ENCODE measurements around the gene ENGASE. TPM values are rescaled to one million over a fixed set of nuclear protein-coding genes. Genes with fewer than 3 reads are reported as not detected.

ENGASE gene
- total and polyA plus RNA-seq, 2 of the 8 experiments (the other 6 are each of a cell fraction or from before 2014, with no cell fraction given): 9.3 to 36.1 TPM

DNA sequence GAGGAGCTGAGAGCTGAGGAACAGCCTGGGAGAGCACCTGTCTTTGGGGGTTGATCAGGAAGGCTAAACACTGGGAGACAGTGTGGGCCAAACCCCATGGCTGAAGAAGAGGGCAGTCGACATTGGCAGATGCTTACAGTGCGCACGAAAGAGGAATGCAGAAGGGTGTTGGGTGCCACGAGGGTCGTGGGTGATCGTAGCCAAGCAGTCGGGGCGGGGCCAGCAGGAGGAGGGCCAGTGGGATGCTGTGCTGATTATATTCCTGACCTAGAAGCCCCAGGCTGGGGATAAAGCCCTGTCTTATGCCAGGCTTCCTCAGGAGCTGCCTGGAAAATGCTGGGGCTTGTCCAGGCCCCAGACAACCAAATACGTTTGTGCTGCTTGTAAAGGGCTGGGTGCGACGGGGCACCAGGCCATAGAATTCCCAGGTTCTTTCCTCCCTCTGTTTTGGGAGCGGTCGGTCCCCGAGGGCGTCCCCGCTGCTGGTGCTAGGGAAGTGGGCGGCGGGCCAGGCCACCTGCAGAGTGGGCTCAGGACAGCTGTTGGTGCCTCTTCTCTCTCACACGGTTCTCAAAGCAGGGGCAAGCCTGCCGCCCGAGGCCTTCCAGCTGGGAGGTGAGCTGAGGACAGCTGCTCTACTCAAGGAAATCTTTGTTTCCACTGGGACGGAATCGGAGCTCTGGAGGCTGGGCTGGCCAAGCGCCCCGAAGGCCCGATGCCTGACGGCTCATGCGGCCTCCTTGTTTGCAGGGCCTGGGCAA, 40.7 kb upstream of the ENGASE start:
- no peak for DNase-seq (ENCODE audit: low read depth in 1 of 2, low spot score in 2 of 2)
- no peak overlapping the region for H2BK5ac ChIP-seq (ENCODE audit: low read depth, low read length)
- ChIA-PET POLR2A (ENCODE audit: partially characterized antibody) (no interaction called here), CTCF (ENCODE audit: partially characterized antibody) (interaction anchor here (0.7 to 6.8 kb wide), 10 partner anchors 8 to 76 kb away, joined by 3 to 63 read pairs (median 5); no protein-coding TSS in a partner anchor)
- H2BK120ac ChIP-seq (replicated peaks; ENCODE audit: low read depth, low read length): no peak overlapping the region
- H3K4me1 ChIP-seq (replicated peaks in 1 of 4; ENCODE audit: control insufficient read depth in 3 of 4, insufficient read depth in 4 of 4, low read length in 3 of 4): 0 out of 7 replicates have a peak, but pooled peaks cover 0 to 3% (median 0%) of the 10 kb centered on the region in 4 experiments
- H3K4me3 ChIP-seq (ENCODE audit: extremely low read depth in 1 of 4, insufficient read depth in 2 of 4, low read depth in 3 of 4, low read length in 4 of 4): no peak overlapping the region
- H3K4ac ChIP-seq (replicated peaks; ENCODE audit: insufficient read length, low read depth, low read length): no peak overlapping the region
- no peak overlapping the region for H3K27ac ChIP-seq (ENCODE audit: low read depth, low read length)
- no peaks in the 10 kb centered on the region for H3K9me3 ChIP-seq (ENCODE audit: insufficient read depth in 2 of 2, low read depth in 1 of 2, low read length in 1 of 2)
- no peak overlapping the region for H3K23ac ChIP-seq (ENCODE audit: insufficient read length)
- H3K9ac ChIP-seq (replicated peaks in 1 of 4; ENCODE audit: extremely low read depth in 1 of 4, low read depth in 3 of 4, low read length in 3 of 4): no peak overlapping the region
- no peak overlapping the region for H3K4me2 ChIP-seq (ENCODE audit: insufficient read depth in 1 of 2, low read depth in 2 of 2, low read length in 2 of 2)
- H3K14ac ChIP-seq (ENCODE audit: insufficient read length): no peak overlapping the region
- H2AK5ac ChIP-seq (ENCODE audit: low read depth, low read length): no peak overlapping the region
- H3K56ac ChIP-seq (replicated peaks; ENCODE audit: insufficient read length, low read depth, low read length): no peak overlapping the region
- H2AFZ ChIP-seq (ENCODE audit: low read length): no peak overlapping the region
- no peaks in the 10 kb centered on the region for H3K79me1 ChIP-seq (ENCODE audit: low read depth, low read length)
- H3K23me2 ChIP-seq (ENCODE audit: low read depth, low read length): no peaks in the 10 kb centered on the region
- H3K36me3 ChIP-seq (ENCODE audit: control insufficient read depth in 2 of 4, insufficient read depth in 4 of 4, low read length in 3 of 4): no peaks in the 10 kb centered on the region
- 93% methylated on average over 23 of the region's 28 CpGs; no CpG with 5 or more reads in 1 of the 2 experiments for WGBS, 2 experiments (ENCODE audit: extremely low coverage in 1 of 2, insufficient coverage in 1 of 2, insufficient read length in 1 of 2, insufficient replicate concordance in 2 of 2, low coverage in 1 of 2, low lambda C conversion rate in 2 of 2, missing lambda C conversion rate in 1 of 2)
- H3K79me2 ChIP-seq (ENCODE audit: control insufficient read depth in 1 of 2, insufficient read depth in 2 of 2, low read length in 2 of 2): no peaks in the 10 kb centered on the region
- peaks cover 0 to 7% (median 3%) of the 10 kb centered on the region in 4 experiments; a peak in 4 of 7 replicates for H3K27me3 ChIP-seq (replicated peaks in 1 of 4; ENCODE audit: control insufficient read depth in 3 of 4, extremely low read depth in 1 of 4, insufficient read depth in 3 of 4, low read length in 3 of 4)
- no peak for FAIRE-seq
- H2BK12ac ChIP-seq (ENCODE audit: low read depth, low read length): no peak overlapping the region
- H4K91ac ChIP-seq (replicated peaks; ENCODE audit: insufficient read length, low read length): no peak overlapping the region
- H3K18ac ChIP-seq (ENCODE audit: extremely low read depth, low read length): no peak overlapping the region; the same call in 1 of the 2 replicates
- no peak overlapping the region for H2BK15ac ChIP-seq (ENCODE audit: low read length)
- H4K8ac ChIP-seq (ENCODE audit: extremely low read depth, insufficient read depth, low read length): no peak overlapping the region; the same call in 1 of the 2 replicates
- no peak overlapping the region for H2BK20ac ChIP-seq (ENCODE audit: low read length)
- H4K20me1 ChIP-seq (replicated peaks in 1 of 2; ENCODE audit: control insufficient read depth in 1 of 2, insufficient read depth in 2 of 2, low read length in 2 of 2): peaks cover 0 to 2% of the 10 kb centered on the region in 2 experiments
- no peak overlapping the region for H4K5ac ChIP-seq (ENCODE audit: insufficient read length, low read depth, low read length)
- TF ChIP-seq SP1 (IDR thresholded peaks at IDR 0.05; ENCODE audit: low read depth, low read length): no peak
- TF ChIP-seq, protein P1, sequence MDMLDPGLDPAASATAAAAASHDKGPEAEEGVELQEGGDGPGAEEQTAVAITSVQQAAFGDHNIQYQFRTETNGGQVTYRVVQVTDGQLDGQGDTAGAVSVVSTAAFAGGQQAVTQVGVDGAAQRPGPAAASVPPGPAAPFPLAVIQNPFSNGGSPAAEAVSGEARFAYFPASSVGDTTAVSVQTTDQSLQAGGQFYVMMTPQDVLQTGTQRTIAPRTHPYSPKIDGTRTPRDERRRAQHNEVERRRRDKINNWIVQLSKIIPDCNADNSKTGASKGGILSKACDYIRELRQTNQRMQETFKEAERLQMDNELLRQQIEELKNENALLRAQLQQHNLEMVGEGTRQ (IDR thresholded peaks at IDR 0.05; ENCODE audit: low read length): no peak
- no peak for TF ChIP-seq CBX8 (IDR thresholded peaks at IDR 0.05; ENCODE audit: borderline replicate concordance, low read depth, low read length)
